Lower leg skin (tissue), 3 donors: ENCODE measurements around the gene PHYHD1.

ENCODE experiments used
- CTCF ChIP-seq, 3 donors: fragments of 450-650 bp; IDR thresholded peaks; one replicate each; pipeline ENCODE4 v1.5.1; 2016; ENCODE audit warnings: antibody characterized with exemption in 3 of 3, mild to moderate bottlenecking in 3 of 3, moderate library complexity in 2 of 3
- POLR2A ChIP-seq, 2 donors: fragments of 450-650 bp; IDR thresholded peaks; one replicate each; pipeline ENCODE4 v1.6.1; 2016 to 2017; ENCODE audit warnings: antibody characterized with exemption in 2 of 2, mild to moderate bottlenecking in 1 of 2, moderate library complexity in 1 of 2

GRCh38 chr9:128909859-128910258, 10.9 kb upstream of the PHYHD1 start:
- TF ChIP-seq POLR2A (IDR thresholded peaks at IDR 0.05) (no peak), CTCF (IDR thresholded peaks at IDR 0.05) (no peak)
